Glutamatergic neuron (in vitro differentiated cells): ENCODE measurements around the gene SDHB. TPM values are rescaled to one million over a fixed set of nuclear protein-coding genes. Genes with fewer than 3 reads are reported as not detected.

Experiments used
- DNase-seq: peaks from one replicate; pipeline ENCODE4 v3.0.0; 2022
- H3K27ac Mint-ChIP-seq: one replicate; pipeline ENCODE4 v1.8.0; 2020; ENCODE audit warnings: mild to moderate bottlenecking, mixed read lengths, inconsistent platforms; ENCODE audit not compliant: unreplicated experiment
- H3K27me3 Mint-ChIP-seq: one replicate; pipeline ENCODE4 v1.8.0; 2020; ENCODE audit warnings: mild to moderate bottlenecking, moderate library complexity, mixed read lengths, inconsistent platforms; ENCODE audit not compliant: unreplicated experiment
- H3K36me3 Mint-ChIP-seq: one replicate; pipeline ENCODE4 v1.8.0; 2020; ENCODE audit warnings: mild to moderate bottlenecking, mixed read lengths, inconsistent platforms; ENCODE audit not compliant: unreplicated experiment
- H3K4me1 Mint-ChIP-seq: one replicate; pipeline ENCODE4 v1.8.0; 2020; ENCODE audit warnings: mild to moderate bottlenecking, low read depth, mixed read lengths, inconsistent platforms; ENCODE audit not compliant: unreplicated experiment
- H3K4me3 Mint-ChIP-seq: one replicate; pipeline ENCODE4 v1.8.0; 2020; ENCODE audit warnings: mild to moderate bottlenecking, mixed read lengths, inconsistent platforms; ENCODE audit not compliant: unreplicated experiment
- H3K9me3 Mint-ChIP-seq: one replicate; pipeline ENCODE4 v1.8.0; 2020; ENCODE audit warnings: mild to moderate bottlenecking, moderate library complexity, mixed read lengths, inconsistent platforms; ENCODE audit not compliant: unreplicated experiment
- total RNA-seq: library from RNA; stranded (reverse); fragmentation: NEBNext Ultra II Directional; extraction: Animal tissue kit (Norgen Biotek cat#: 25700); gene quantifications from one replicate; pipeline ENCODE4 v1.2.1, GENCODE V29; 2021; ENCODE audit not compliant: unreplicated experiment
- TF ChIP-seq, protein P1 (sequence below): fragments of 200-600 bp; sonication (generic); IDR thresholded peaks from one replicate; pipeline ENCODE4 v1.5.0; 2021; ENCODE audit not compliant: partially characterized antibody, unreplicated experiment

Gene SDHB
- total RNA-seq, 1 donor from 2014 or later: 58.9 TPM

GRCh38 chr1:17098446-17099317, 44.9 kb upstream of the SDHB start:
- H3K36me3 Mint-ChIP-seq: no peaks in the 10 kb centered on the region

DNA sequence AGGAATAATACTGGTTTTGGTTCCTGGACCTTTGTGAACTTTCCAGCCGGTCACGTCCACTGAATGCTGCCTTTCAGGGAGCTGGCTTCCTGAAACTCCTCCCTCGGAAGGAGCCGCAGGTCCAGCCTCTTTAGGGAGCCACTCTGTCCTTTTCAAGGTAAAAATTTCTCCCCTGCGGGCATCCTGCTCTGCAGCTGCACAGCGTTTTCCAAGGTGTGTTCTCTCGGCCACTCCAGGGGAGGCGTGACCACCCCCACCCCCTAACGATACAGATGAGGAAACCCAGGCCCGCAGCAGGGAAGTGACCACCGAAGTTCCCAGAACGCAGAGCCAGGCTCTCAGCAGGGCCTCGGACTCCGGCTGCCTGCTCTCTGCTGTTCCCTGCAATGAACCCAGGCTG, 44.0 kb upstream of the SDHB start:
- DNase-seq: no peak
- no peaks in the 10 kb centered on the region for H3K36me3 Mint-ChIP-seq
- H3K9me3 Mint-ChIP-seq: peaks cover 1% of the 10 kb centered on the region
- peaks cover 12% of the 10 kb centered on the region for H3K4me1 Mint-ChIP-seq
- TF ChIP-seq, protein P1, sequence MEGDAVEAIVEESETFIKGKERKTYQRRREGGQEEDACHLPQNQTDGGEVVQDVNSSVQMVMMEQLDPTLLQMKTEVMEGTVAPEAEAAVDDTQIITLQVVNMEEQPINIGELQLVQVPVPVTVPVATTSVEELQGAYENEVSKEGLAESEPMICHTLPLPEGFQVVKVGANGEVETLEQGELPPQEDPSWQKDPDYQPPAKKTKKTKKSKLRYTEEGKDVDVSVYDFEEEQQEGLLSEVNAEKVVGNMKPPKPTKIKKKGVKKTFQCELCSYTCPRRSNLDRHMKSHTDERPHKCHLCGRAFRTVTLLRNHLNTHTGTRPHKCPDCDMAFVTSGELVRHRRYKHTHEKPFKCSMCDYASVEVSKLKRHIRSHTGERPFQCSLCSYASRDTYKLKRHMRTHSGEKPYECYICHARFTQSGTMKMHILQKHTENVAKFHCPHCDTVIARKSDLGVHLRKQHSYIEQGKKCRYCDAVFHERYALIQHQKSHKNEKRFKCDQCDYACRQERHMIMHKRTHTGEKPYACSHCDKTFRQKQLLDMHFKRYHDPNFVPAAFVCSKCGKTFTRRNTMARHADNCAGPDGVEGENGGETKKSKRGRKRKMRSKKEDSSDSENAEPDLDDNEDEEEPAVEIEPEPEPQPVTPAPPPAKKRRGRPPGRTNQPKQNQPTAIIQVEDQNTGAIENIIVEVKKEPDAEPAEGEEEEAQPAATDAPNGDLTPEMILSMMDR: no peak
- H3K27me3 Mint-ChIP-seq: peaks cover 1% of the 10 kb centered on the region
- no peak overlapping the region for H3K27ac Mint-ChIP-seq
- no peak overlapping the region for H3K4me3 Mint-ChIP-seq

More at GRCh38 chr1:17098446-17099317, 44.9 kb upstream of the SDHB start:
- TF ChIP-seq, protein P1: no peak
- H3K4me3 Mint-ChIP-seq: no peak overlapping the region
- peaks cover 2% of the 10 kb centered on the region for H3K27me3 Mint-ChIP-seq
- peaks cover 12% of the 10 kb centered on the region for H3K4me1 Mint-ChIP-seq
- H3K9me3 Mint-ChIP-seq: peaks cover 1% of the 10 kb centered on the region
- no peak overlapping the region for H3K27ac Mint-ChIP-seq
- DNase-seq: no peak

DNA sequence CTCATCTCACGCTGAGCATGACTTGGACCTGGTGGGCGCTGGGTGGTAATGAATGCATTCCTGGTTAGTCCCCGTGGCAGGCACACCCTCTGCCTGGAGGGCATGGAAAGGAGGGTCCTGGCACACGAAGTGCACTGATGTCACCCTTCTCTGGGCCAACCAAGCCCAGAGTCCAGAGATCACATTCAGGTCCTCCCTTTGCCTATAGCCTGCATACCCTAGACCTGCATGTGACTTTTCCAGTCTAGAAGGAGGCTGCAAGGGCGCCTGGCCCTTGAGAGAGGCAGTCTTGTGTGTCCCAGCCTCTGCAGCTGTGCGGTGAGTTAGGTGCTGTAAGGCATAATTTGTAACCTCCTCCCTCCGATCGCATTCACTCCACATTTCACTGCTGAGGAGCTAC, 43.3 kb upstream of the SDHB start:
- no peak overlapping the region for H3K4me3 Mint-ChIP-seq
- H3K27ac Mint-ChIP-seq: no peak overlapping the region

GRCh38 chr1:17096584-17096983, 42.8 kb upstream of the SDHB start:
- peaks cover 12% of the 10 kb centered on the region for H3K4me1 Mint-ChIP-seq
- peaks cover 2% of the 10 kb centered on the region for H3K36me3 Mint-ChIP-seq
- no peak overlapping the region for H3K4me3 Mint-ChIP-seq
- peaks cover 3% of the 10 kb centered on the region for H3K27me3 Mint-ChIP-seq
- no peak for DNase-seq
- no peak overlapping the region for H3K27ac Mint-ChIP-seq
- TF ChIP-seq, protein P1: no peak
- peaks cover 1% of the 10 kb centered on the region for H3K9me3 Mint-ChIP-seq

More for the DNA sequence above, 43.3 kb upstream of the SDHB start:
- Mint-ChIP-seq H3K36me3 (no peaks in the 10 kb centered on the region), H3K9me3 (peaks cover 1% of the 10 kb centered on the region), H3K4me1 (peaks cover 12% of the 10 kb centered on the region), H3K27me3 (peaks cover 2% of the 10 kb centered on the region)
- no peak for DNase-seq
- TF ChIP-seq, protein P1: no peak

DNA sequence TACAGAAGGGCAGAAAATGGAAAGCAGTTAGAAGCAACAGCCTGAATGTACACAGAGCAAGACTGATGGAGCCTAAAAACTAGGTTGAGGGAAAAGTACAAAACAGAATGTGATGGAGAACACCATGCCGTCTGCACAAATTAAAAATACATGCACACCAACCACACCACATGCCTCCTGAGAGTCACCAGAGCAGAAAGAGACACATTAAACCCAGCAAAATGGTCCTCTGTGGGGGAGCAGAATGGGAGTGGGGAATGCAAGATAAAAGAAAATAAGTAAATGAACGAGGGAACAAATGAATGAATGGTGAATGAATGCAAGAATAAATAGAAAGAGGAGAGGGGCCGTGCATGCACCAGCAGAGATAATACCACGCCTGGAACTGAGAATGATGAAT, 41.3 kb upstream of the SDHB start:
- Mint-ChIP-seq H3K9me3 (peaks cover 1% of the 10 kb centered on the region), H3K27ac (no peak overlapping the region), H3K27me3 (peaks cover 6% of the 10 kb centered on the region), H3K36me3 (peaks cover 9% of the 10 kb centered on the region), H3K4me3 (no peak overlapping the region), H3K4me1 (peaks cover 9% of the 10 kb centered on the region)
- TF ChIP-seq, protein P1: no peak
- DNase-seq: no peak
